Activated T-cell treated with anti-CD3 and anti-CD28 coated beads, Interleukin-2, amount 50 U/mL, for 24 hours (primary cell): Measurements from ENCODE around the gene ST6GAL2.

Experiments used
- DNase-seq: peaks from one replicate; pipeline ENCODE4 v3.0.0-alpha.2; 2020
- H3K27ac Mint-ChIP-seq: 2 replicates; pipeline ENCODE4 v1.8.0; 2020; ENCODE audit warnings: mild to moderate bottlenecking, mixed read lengths
- H3K27me3 Mint-ChIP-seq: 2 replicates; pipeline ENCODE4 v1.8.0; 2020; ENCODE audit warnings: mixed read lengths
- H3K36me3 Mint-ChIP-seq: 2 replicates; pipeline ENCODE4 v1.8.0; 2020; ENCODE audit warnings: low read depth, mixed read lengths
- H3K4me1 Mint-ChIP-seq: 2 replicates; pipeline ENCODE4 v1.8.0; 2020; ENCODE audit warnings: low read depth, mixed read lengths
- H3K4me3 Mint-ChIP-seq: 2 replicates; pipeline ENCODE4 v1.8.0; 2020; ENCODE audit warnings: mild to moderate bottlenecking, moderate library complexity, mixed read lengths
- H3K9me3 Mint-ChIP-seq: 2 replicates; pipeline ENCODE4 v1.8.0; 2020; ENCODE audit warnings: mixed read lengths

Gene ST6GAL2

DNA sequence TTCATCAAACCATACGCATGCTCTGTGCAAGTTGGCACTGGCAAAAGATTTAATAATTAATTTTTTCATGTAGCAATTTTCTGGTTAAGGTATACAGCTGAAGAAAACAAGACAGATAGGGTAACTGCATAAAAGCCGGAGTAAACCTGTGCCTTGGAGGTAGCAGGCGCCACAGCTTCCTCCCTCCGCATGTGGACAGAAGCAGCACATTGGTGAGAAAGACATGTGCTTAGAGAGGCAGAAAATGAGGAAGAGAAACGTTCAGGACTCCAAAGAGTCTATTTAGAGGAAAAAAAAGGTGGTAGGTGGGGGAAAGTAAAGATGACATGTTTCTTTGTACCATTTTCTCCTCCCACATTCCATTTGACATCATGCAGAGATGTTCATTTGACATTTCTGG, 9.3 kb downstream of the ST6GAL2 start:
- no peak overlapping the region for H3K27ac Mint-ChIP-seq
- no peaks in the 10 kb centered on the region for H3K4me1 Mint-ChIP-seq
- H3K36me3 Mint-ChIP-seq, result no peaks in the 10 kb centered on the region
- H3K9me3 Mint-ChIP-seq, result no peaks in the 10 kb centered on the region
- no peak overlapping the region for H3K4me3 Mint-ChIP-seq
- DNase-seq, result no peak
- peaks cover 6% of the 10 kb centered on the region for H3K27me3 Mint-ChIP-seq

DNA sequence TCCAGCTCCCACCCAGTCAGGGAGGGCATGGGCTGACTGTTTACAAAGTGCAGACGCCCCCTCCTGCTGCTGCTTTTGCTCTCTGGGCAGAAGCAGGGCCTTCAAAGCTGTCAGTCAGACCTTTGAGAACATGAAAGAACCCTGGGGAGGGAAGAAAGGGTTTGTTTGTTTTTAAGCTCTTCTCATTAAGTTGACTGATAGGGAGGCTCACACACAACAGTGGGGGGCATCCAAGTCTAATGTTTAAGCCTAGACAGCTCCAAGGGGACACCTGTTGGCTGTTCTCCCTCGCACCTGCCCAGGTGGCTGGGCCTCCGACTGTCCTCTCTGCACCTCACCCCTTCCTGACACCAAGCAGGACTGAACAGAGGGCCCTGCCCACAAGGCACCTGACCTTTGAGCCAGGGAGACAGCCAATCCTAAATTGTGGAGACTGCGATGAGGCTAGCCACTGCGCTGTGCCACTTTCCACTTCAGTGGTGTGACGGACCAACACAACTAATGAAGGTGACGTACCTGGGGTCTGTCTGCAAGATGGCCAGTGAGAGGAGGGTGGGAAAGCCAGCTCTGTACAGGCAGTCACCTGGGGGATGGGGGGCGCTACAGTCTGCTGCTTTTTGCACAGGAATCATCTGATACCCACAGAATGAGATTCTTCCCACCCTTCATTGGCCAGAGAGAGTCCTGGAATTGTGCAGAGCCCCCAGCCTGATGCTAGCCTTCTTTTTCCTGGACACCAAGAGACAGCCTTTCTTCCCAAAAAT, 16.3 kb downstream of the ST6GAL2 start:
- Mint-ChIP-seq H3K4me3 (no peak overlapping the region), H3K36me3 (no peaks in the 10 kb centered on the region), H3K27me3 (peaks cover 6% of the 10 kb centered on the region), H3K27ac (no peak overlapping the region), H3K9me3 (no peaks in the 10 kb centered on the region), H3K4me1 (no peaks in the 10 kb centered on the region)
- DNase-seq, result no peak

DNA sequence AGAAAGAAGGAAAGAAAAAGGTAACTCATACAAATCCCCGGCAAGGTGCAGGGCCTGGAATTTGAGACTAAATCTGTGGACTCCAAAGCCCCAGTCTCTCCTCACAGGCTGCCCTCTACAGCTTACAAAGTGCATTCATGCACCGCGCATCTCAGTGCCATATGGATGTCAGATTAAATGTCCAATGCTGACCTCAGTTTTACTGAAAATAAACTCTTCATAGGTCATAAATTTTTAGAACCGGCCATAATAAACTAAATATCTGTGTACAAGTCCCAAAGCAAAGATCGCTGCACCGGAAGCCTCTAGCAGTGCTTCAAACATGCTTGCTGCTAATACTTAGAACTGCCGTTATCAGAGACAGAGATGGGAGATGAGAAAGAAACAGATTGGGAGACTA, 17.7 kb downstream of the ST6GAL2 start:
- Mint-ChIP-seq H3K27ac (no peak overlapping the region), H3K9me3 (no peaks in the 10 kb centered on the region), H3K27me3 (no peaks in the 10 kb centered on the region), H3K4me1 (no peaks in the 10 kb centered on the region), H3K4me3 (no peak overlapping the region), H3K36me3 (no peaks in the 10 kb centered on the region)
- DNase-seq, result no peak

DNA sequence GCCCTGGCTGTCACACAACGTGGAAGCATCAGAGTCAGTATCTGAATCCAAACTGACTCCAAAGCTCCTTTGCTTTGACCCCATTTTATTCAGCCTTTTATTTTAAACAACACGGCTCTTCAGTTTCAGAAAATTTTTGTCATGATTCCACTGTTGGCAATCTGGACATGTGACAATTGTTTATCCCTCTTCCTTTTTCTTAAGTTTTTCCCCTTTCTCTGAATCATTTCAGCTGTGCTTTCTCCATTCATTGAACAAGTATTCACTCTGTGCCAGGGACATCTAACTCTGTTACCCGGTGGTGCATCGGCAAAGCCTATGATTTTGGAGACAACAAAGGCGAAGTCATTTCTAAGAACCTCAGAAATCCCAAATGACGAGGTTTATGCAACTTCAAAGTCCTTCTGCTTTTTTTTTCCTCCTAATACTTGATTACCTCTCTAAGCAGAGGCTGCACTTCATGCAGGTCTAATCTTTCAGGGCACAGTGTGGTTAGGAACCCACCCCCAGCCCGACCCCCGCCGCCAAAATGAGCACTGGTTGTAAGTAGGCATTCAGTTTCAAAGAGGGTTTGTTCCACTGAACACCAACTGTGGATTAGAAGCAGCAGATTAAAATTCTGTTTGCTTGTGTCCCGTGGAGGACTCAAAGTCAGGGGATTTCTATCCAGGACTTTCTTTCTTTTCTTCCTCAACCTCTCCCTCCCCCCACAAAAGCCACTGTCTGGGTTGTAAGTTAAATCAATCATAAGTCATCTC, 18.6 kb downstream of the ST6GAL2 start:
- Mint-ChIP-seq H3K27ac (no peak overlapping the region), H3K27me3 (no peaks in the 10 kb centered on the region), H3K9me3 (no peaks in the 10 kb centered on the region), H3K4me1 (no peaks in the 10 kb centered on the region), H3K4me3 (no peak overlapping the region), H3K36me3 (no peaks in the 10 kb centered on the region)
- DNase-seq, result no peak

DNA sequence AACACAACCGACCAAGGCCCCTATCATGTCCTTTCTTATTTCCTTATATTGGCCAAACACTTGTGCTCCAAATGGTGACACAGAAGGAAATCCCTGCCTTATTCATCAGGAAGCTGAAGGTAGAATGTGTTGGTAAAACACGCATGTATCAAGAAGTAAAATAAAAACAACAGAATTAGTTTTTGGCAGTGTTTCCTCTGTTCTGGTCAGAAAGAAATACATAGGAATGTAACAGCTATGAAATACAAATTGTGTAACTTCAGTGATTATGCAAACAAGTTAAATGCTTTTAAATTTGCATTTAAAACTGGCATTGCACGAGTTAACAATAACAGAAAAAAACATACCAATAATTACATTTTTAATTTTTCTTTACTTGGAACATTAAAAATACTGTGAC, 19.3 kb downstream of the ST6GAL2 start:
- no peaks in the 10 kb centered on the region for H3K9me3 Mint-ChIP-seq

DNA sequence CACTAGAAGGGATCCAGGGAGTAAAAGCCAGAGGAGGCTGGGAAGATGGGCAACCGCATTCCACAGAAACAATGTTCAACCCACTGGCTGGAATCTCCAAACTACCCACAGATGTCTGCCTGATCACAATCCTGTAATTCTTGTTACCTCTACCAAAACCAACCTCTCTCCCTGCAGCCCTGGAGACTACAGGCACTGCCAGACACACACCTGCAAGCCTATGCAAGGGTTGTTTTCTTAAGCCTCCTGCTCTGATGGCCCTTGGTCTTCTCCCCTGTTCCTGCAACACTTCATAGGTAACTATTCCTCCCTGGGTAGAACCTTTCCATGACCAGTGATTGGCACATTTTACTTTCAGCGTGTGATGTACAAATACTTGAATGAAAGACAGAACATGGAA, 21.9 kb downstream of the ST6GAL2 start:
- Mint-ChIP-seq H3K4me3 (no peak overlapping the region), H3K27ac (no peak overlapping the region), H3K36me3 (no peaks in the 10 kb centered on the region), H3K27me3 (peaks cover 2% of the 10 kb centered on the region), H3K9me3 (peaks cover 7% of the 10 kb centered on the region), H3K4me1 (no peaks in the 10 kb centered on the region)
- no peak for DNase-seq

More for the DNA sequence above, 19.3 kb downstream of the ST6GAL2 start:
- no peak for DNase-seq
- H3K4me1 Mint-ChIP-seq, result no peaks in the 10 kb centered on the region
- no peaks in the 10 kb centered on the region for H3K27me3 Mint-ChIP-seq
- H3K4me3 Mint-ChIP-seq, result no peak overlapping the region
- no peak overlapping the region for H3K27ac Mint-ChIP-seq
- H3K36me3 Mint-ChIP-seq, result no peaks in the 10 kb centered on the region

DNA sequence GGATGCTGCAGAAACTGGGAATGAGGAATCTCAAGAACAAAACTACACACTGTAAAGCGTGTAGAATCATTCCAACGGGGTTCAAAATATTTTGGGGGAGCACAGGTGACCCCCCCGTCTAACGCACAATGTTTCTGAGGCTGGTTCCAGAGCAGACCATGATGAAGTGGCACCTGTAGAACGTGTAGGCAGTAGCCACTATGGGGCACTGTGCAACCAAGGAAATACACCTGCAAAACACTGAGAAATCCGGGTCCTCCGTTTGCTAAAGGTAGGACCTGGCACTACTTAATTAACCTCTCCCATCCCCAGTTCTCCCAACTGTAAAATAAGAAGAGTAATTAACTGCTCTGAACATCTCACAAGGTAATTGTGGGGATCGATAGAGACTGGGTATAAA, 22.6 kb downstream of the ST6GAL2 start:
- no peak for DNase-seq
- Mint-ChIP-seq H3K27ac (no peak overlapping the region), H3K36me3 (no peaks in the 10 kb centered on the region), H3K27me3 (peaks cover 2% of the 10 kb centered on the region), H3K9me3 (peaks cover 12% of the 10 kb centered on the region), H3K4me3 (no peak overlapping the region), H3K4me1 (no peaks in the 10 kb centered on the region)

DNA sequence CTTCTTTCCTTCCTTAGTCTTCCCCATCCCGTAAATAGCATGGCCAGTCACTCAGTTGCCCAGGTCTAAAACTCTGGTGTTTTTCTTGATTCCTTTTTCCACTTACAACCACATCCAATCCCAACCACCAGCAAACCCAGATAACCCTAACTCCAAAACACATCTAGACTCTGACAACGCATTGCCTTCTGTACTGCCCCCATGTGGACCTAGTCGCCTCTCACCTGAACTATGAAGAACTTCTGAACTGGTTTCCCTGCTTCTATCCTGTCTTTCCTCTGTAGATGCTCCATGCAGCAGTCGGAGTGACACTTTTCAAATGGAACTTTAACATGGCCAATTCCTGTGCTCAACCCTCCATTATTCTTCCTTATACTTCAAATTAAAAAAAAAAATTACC, 26.5 kb downstream of the ST6GAL2 start:
- Mint-ChIP-seq H3K9me3 (peaks cover 13% of the 10 kb centered on the region), H3K27me3 (peaks cover 2% of the 10 kb centered on the region), H3K4me3 (no peak overlapping the region), H3K36me3 (no peaks in the 10 kb centered on the region), H3K4me1 (no peaks in the 10 kb centered on the region), H3K27ac (no peak overlapping the region)
- no peak for DNase-seq

DNA sequence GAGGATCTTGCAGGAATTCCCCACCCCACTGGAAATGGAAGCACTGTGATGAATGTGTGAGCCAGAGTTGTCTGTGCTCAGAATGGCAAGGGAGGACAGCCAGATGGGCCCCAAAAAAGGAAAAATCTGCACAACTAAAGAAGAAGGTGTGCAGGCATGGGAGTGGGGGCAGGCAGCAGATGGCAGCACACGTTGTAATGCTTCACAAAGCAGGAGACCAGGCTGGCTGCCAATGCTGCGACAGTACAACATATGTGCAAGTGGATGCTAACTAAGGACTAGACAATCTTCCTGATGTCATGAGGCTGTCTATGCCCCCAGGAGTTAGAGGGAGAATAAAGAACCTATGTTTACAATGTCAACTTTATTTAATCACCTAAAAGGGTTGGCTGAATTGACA, 27.2 kb downstream of the ST6GAL2 start:
- Mint-ChIP-seq H3K4me1 (no peaks in the 10 kb centered on the region), H3K4me3 (no peak overlapping the region), H3K9me3 (peaks cover 13% of the 10 kb centered on the region), H3K36me3 (no peaks in the 10 kb centered on the region), H3K27ac (no peak overlapping the region), H3K27me3 (peaks cover 2% of the 10 kb centered on the region)
- no peak for DNase-seq

DNA sequence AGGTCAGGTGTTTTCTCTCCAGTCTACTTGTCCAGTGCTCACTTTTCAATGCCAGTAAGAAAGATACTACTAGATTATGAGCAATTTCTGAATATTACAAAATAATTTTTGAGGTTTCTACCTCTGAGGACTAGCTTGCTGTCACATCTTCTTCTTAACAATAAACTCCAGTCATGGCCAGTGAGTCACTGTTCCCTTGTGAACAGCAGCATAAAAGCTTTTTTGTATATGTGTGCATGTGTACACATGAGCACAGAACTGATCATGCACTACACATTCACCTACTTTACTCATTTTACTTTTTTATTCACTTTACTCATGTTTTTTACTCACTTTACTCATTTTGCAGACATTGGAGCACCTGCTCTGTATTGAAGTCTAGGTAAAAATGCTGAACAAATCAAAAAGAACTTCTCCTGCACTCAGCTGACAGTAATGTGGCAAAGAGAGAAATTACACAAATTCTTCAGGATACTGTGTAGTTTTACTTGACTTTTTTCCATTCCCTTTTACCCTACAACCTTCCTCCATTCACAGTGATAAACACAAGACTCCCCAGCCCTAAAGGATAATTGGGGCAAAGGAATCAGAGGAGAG, 28.0 kb downstream of the ST6GAL2 start:
- H3K36me3 Mint-ChIP-seq, result no peaks in the 10 kb centered on the region
- no peak overlapping the region for H3K4me3 Mint-ChIP-seq
- H3K27me3 Mint-ChIP-seq, result peaks cover 2% of the 10 kb centered on the region
- H3K4me1 Mint-ChIP-seq, result no peaks in the 10 kb centered on the region
- no peak for DNase-seq
- H3K9me3 Mint-ChIP-seq, result peaks cover 13% of the 10 kb centered on the region
- H3K27ac Mint-ChIP-seq, result no peak overlapping the region

DNA sequence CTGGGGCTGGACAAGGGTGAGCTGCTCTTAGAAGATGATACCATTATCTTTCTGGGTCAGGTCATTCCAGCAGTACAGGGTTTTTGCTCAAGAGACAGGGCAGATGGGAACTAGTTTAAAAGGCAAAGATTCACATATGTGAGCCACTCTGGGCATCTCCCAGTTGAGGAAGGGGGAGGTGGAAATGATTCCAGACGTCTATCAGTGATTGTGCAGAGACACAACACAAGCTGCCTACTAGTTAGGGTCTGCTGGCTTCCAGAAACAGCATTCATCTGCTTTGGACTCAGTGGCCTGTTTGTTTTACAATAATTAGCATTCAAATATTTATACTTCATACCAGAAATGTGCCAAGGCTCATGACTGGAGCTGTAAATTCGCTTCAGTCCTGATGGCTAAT, 32.3 kb downstream of the ST6GAL2 start:
- Mint-ChIP-seq H3K27ac (no peak overlapping the region), H3K4me1 (no peaks in the 10 kb centered on the region), H3K9me3 (peaks cover 4% of the 10 kb centered on the region), H3K4me3 (no peak overlapping the region), H3K27me3 (no peaks in the 10 kb centered on the region), H3K36me3 (no peaks in the 10 kb centered on the region)
- no peak for DNase-seq

DNA sequence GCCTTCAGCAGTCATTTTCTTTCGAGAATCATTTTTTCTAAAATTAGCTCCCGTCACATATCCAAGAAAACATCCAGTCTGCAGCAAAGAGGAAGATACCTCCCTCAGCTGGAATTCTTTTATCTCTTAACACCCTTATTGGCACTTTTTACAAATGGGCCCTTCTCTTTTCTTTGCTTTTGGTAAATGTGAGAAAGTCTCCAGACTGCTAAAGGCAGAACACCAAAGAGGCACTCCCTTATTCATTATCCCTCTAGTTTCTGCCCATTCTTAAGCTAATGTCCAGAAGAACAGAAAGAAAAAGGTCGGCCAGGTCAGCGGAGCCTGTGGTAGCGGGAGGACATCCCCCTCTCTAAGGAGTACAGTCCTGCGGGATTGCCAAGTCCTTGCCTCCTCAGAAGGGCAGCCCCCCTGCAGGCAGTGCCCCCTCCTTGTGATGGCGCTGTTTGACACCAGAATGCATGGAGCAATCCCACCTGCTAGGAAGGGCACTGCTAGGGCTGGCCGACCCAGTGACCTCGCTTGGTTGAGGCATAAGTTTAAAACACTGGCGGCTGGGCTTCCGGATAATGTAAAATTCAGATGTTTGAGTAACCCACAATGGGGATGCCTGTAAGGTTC, 34.0 kb downstream of the ST6GAL2 start:
- Mint-ChIP-seq H3K27ac (no peak overlapping the region), H3K4me3 (no peak overlapping the region)

DNA sequence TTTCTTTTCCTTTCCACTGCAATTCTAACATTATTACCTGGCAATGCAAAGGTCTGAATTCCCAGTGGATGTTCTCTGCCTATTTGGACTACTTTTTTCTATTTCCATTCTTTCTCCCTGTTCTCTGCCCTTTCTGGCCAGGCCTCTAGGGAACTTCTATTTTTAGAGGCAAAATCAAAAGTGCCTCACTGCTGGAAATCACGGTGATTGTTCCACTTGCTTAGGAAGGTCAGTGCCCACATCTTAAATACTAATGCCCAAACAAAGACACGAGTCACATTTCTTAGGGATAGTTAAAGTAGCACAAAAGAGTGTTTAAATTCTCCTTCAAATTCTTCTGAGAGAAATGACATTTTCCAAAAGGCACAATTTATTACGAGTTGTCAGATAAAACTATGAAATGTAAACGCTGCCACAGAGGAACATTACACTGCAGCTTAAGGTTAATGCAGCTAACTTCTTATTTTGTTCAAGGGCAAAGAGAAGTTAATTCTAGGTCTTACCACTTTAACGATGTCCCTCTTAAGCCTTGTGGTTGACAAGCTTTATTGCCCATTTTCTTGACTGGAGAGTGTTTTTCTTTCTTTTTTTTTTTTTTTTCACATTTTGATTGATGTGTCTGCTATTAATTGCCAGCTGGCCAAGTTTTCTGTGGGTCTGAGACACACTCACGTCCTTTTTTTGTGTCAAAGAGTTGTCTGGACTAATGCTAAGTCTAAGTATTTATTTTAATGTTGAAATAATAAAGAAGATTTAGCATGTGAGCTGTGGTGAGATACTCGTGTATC, 34.7 kb downstream of the ST6GAL2 start:
- Mint-ChIP-seq H3K4me1 (no peaks in the 10 kb centered on the region), H3K4me3 (no peak overlapping the region), H3K9me3 (no peaks in the 10 kb centered on the region), H3K36me3 (no peaks in the 10 kb centered on the region), H3K27me3 (no peaks in the 10 kb centered on the region), H3K27ac (no peak overlapping the region)
- no peak for DNase-seq

More for the DNA sequence above, 34.0 kb downstream of the ST6GAL2 start:
- H3K4me1 Mint-ChIP-seq, result no peaks in the 10 kb centered on the region
- DNase-seq, result no peak
- no peaks in the 10 kb centered on the region for H3K9me3 Mint-ChIP-seq
- H3K36me3 Mint-ChIP-seq, result no peaks in the 10 kb centered on the region
- no peaks in the 10 kb centered on the region for H3K27me3 Mint-ChIP-seq

DNA sequence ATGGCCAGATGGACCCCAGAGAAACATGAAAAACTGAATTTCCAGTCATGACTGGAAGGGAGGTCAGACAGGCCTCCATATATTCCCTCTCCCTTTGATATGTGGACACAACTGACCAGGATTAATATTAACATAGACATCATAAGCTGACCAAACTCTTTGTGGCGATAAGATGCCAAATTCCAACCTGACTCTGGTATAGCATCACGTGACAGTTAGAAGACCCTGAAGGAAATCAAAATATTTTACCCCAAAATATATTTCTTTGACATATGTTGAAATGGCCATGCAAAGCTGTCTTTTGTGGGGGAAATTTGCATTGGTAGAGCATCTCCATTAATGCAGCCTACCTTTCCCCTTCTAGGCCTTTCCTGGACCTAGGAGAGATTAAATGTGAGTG, 36.7 kb downstream of the ST6GAL2 start:
- H3K4me3 Mint-ChIP-seq, result no peak overlapping the region
- no peak overlapping the region for H3K27ac Mint-ChIP-seq
- no peaks in the 10 kb centered on the region for H3K9me3 Mint-ChIP-seq
- H3K4me1 Mint-ChIP-seq, result no peaks in the 10 kb centered on the region
- H3K36me3 Mint-ChIP-seq, result no peaks in the 10 kb centered on the region
- H3K27me3 Mint-ChIP-seq, result no peaks in the 10 kb centered on the region
- DNase-seq, result no peak
